ENCODE results near the gene DMPK.
A peak's percentile ranks its signal among the peaks of the same experiment; 100 is the strongest.
"Not testable (repeated sequence)": the region's sequence is repeated elsewhere in the genome, so short reads cannot be mapped to it uniquely, and the experiment has no call there.

The DMPK gene

DNA sequence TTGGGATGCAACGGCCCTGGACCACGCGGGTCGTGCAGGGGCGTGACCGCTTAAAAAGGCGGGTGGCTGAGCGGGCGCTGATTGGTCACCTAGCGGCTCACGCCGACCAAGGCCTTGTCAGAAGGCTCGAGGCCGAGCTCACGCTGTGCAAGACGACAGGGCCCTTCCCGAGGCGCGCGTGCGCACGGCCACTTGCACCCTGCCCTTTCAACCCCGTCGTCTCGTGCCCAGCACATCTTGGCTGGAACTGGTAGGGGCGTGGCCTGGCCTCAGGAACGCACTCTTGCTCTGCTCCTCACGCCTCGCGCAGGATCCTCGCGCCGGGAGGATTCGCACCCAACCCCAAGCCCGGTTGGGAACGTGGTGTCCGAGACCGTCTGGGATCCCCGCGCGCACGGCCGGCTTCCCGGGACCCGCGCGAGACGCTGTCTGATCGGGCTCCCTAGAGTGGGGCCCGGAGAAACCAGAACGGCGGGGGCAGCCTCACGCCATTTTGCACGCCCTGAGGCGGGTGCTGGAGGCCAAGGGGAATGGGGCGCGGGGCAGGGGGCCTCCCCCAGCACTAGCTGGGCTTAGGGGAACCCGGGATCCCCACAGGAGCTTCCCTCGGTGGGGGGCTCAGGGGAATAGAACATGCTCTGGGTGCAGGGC, 49.0 kb downstream of the DMPK start, which contains the start of gene MEIOSIN:
TSS of gene MEIOSIN (plus strand) at position 280 of the 651 bp plus-strand sequence. CDS start 1,938 bp downstream, outside the sequence.
- no peak for DNase-seq

DNA sequence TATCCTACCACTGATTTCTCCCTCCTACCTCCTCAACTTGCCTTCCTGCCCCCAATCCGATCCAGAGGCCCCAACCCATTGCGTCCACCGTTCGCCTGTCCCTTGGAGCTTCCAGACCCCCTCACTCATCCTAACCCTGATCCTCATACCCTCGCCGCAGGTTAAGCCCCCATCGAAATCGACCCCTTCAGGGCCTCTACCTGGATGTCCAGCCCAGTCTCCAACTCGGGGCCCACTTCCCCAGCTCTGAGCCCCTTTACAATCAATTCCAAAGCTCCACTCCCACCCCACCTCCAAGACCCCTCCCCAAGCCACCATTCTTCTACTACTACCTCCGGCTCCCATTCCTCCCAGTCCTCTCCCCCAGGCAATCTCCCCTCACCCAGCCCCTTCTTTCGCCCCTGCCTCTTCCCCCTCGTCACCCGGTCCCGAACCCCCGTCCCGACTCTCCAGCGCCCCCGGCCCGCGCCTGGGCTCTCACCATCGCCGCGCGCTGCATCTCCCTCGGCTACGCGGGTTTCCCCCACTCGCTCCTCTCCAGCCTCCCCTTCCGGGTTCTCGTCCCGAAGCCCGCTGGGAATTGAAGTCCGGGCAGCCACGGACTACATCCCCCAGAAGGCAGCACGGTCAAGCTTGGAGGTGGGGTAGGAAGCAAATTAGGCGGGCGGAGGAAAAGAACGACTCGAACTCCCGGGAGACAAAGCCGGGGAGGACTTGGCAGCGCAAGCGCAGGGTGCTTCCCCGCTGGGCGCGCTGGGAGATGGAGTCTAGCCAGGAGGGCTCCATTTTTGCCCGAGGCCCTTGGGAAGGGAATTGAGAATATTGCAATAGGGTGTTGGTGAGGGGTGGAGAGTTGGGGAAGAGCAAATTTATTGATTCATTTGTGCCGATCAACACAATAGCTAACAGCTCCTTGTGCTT, 51.7 kb downstream of the DMPK start, which contains the start of gene FBXO46:
TSS of gene FBXO46 (minus strand) at position 529 of the 921 bp plus-strand sequence. CDS start 17,401 bp downstream, outside the sequence.
- peak; percentile 99 for DNase-seq

DNA sequence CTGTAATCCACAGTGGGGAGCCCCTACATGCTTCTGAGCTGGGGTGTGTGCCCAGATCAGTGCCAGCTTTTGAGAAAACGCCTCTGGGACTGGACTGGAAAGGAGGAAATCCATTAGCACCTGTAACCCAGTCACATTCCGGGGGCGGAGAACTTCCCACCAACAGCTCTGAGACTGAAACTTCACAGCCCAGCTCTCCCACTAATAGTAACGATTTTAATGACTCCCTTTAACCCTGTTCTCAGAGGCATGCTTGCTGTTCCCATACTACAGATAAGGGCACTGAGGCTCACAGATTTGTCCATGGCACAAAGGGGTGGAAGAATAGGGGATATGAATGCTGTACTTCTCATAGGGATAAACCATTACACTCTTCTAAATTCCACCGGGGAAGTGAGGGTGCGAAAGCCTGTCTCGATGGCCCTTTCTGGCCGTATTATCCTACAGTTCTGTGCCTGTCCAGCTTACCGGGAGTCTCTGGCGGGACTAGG, 52.4 kb downstream of the DMPK start:
- no peak for DNase-seq

DNA sequence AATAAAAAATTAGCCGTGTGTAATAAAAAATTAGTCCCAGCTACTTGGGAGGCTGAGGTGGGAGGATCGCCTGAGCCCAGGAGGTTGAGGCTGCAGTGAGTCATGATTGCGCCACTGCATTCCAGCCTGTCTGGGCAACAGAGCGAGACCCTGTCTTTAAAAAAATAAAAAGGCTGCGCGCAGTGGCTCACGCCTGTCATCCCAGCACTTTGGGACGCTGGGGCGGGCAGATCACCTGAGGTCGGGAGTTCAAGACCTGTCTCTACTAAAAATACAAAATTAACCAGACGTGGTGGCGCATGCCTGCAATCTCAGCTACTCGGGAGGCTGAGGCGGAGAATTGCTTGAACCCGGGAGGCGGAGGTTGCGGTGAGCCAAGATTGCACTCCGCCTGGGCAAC, 53.6 kb downstream of the DMPK start:
- not testable (repeated sequence) for DNase-seq

DNA sequence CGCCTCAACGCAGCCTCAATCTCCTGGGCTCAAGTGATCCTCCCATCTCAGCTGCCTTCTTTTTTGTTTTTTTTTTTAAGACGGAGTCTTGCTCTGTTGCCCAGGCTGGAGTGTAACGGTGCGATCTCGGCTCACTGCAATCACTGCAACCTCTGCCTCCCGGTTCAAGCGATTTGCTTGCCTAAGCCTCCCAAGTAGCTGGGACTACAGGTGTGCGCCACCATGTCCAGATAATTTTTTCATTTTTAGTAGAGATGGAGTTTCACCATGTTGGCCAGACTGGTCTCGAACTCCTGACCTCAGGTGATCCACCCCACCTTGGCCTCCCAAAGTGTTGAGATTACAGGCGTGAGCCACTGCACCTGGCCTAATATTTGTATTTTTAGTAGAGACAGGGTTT, 62.2 kb downstream of the DMPK start:
- DNase-seq, result not testable (repeated sequence)
